Measurements from ENCODE around the gene C11orf98.

GRCh38 chr11:62613291-62613778 is 51.7 kb downstream of the C11orf98 start:
- TF ChIP-seq CTCF (conservative IDR thresholded peaks at IDR 0.05; ENCODE audit: low read depth, low read length), result no peak
- no peak for TF ChIP-seq EZH2 (IDR thresholded peaks at IDR 0.05; ENCODE audit: borderline replicate concordance, low read depth, low read length, poor library complexity, severe bottlenecking)
